B cell (primary cell): ENCODE measurements around the gene CPEB3. TPM values are rescaled to one million over a fixed set of nuclear protein-coding genes. Genes with fewer than 3 reads are reported as not detected.
"Not testable (repeated sequence)": the region's sequence is repeated elsewhere in the genome, so short reads cannot be mapped to it uniquely, and the experiment has no call there.

ENCODE experiments used
- ATAC-seq: fragments of 200-7000 bp; cut with Tn5 transposase; one replicate; pipeline ENCODE4 v1.10.0; 2021; ENCODE audit warnings: low read depth, mild to moderate bottlenecking, moderate number of reproducible peaks, moderate library complexity
- CTCF ChIA-PET: fragments of 350-600 bp; sonication (Branson Sonifier 250); formaldehyde crosslinking; loops from one replicate; lab custom pipeline; 2021; ENCODE audit warnings: antibody characterized with exemption, inconsistent platforms; lab: Charles Lee
- POLR2A ChIA-PET: fragments of 350-600 bp; sonication (Branson Sonifier 250); formaldehyde crosslinking; loops from one replicate; lab custom pipeline; 2021; ENCODE audit warnings: antibody characterized with exemption; lab: Charles Lee
- DNase-seq: peaks from one replicate; pipeline ENCODE4 v3.0.0; 2013
- H2AFZ ChIP-seq: 2 replicates; pipeline ENCODE4 v1.6.1; 2012; ENCODE audit warnings: mild to moderate bottlenecking, low read depth, low read length; ENCODE audit not compliant: insufficient read depth, poor library complexity, severe bottlenecking
- H3K27ac ChIP-seq, 2 donors: 1 replicate in 1 of 2; 2 replicates in 1 of 2; pipeline ENCODE4 v1.5.1; 2012 to 2013; ENCODE audit warnings: low read length in 2 of 2, mild to moderate bottlenecking in 2 of 2, moderate library complexity in 1 of 2
- H3K27me3 ChIP-seq, 4 experiments: fragments of 200-600 bp in 1 of 4; sonication (generic) in 1 of 4; replicated peaks in 1 of 4; 1 replicate in 2 of 4; 2 replicates in 2 of 4; pipeline versions ENCODE4 v1.6.1 to v1.7.0; 2013 to 2016; ENCODE audit warnings: low read length in 3 of 4, mild to moderate bottlenecking in 2 of 4, mixed read lengths in 1 of 4, moderate library complexity in 1 of 4; ENCODE audit not compliant: insufficient read depth in 4 of 4, control insufficient read depth in 3 of 4; ENCODE audit errors: control extremely low read depth in 1 of 4
- H3K36me3 ChIP-seq, 2 experiments: replicated peaks in 1 of 2; 1 replicate in 1 of 2; 2 replicates in 1 of 2; pipeline versions ENCODE4 v1.6.1 to v1.7.1; 2013; ENCODE audit warnings: low read length in 1 of 2; ENCODE audit not compliant: insufficient read depth in 2 of 2, control insufficient read depth in 1 of 2; ENCODE audit errors: control extremely low read depth in 1 of 2, extremely low read depth in 1 of 2
- H3K4me1 ChIP-seq, 2 donors: fragments of 200-600 bp in 1 of 2; sonication (generic) in 1 of 2; 1 replicate in 1 of 2; 2 replicates in 1 of 2; pipeline versions ENCODE4 v1.5.1 to v1.6.1; 2013 to 2017; ENCODE audit warnings: low read length in 2 of 2; ENCODE audit not compliant: control insufficient read depth in 2 of 2, insufficient read depth in 2 of 2
- H3K4me2 ChIP-seq: replicated peaks from 2 replicates; pipeline ENCODE3; 2012; ENCODE audit warnings: mild to moderate bottlenecking, low read depth, low read length; ENCODE audit not compliant: poor library complexity, severe bottlenecking
- H3K4me3 ChIP-seq, 5 experiments: fragments of 200-600 bp in 1 of 5; sonication (generic) in 1 of 5; 1 replicate in 3 of 5; 2 replicates in 2 of 5; pipeline versions ENCODE4 v1.5.1 to v1.7.0; 2011 to 2016; ENCODE audit warnings: low read length in 4 of 5, mild to moderate bottlenecking in 4 of 5, low read depth in 2 of 5, control low read depth in 1 of 5, moderate library complexity in 1 of 5; ENCODE audit not compliant: insufficient read depth in 1 of 5; ENCODE audit errors: control extremely low read depth in 1 of 5, extremely low read depth in 1 of 5
- H3K79me2 ChIP-seq: fragments of 200-600 bp; sonication (generic); one replicate; pipeline ENCODE4 v1.6.0; 2016; ENCODE audit warnings: low read length; ENCODE audit not compliant: control insufficient read depth, insufficient read depth
- H3K9ac ChIP-seq: fragments of 200-600 bp; sonication (generic); 2 replicates; pipeline ENCODE4 v1.6.1; 2017; ENCODE audit warnings: mild to moderate bottlenecking, low read length, moderate library complexity
- H3K9me3 ChIP-seq, 3 donors: one replicate each; pipeline versions ENCODE4 v1.6.1 to v1.7.1; 2013; ENCODE audit warnings: low read length in 2 of 3; ENCODE audit not compliant: control insufficient read depth in 2 of 3, insufficient read depth in 1 of 3; ENCODE audit errors: control extremely low read depth in 1 of 3
- H4K20me1 ChIP-seq: 2 replicates; pipeline ENCODE4 v1.6.0; 2012; ENCODE audit warnings: mild to moderate bottlenecking, low read length; ENCODE audit not compliant: insufficient read depth, control insufficient read depth, poor library complexity, severe bottlenecking
- H3K27ac Mint-ChIP-seq: one replicate; pipeline ENCODE4 v1.8.0; 2021; ENCODE audit warnings: mixed read lengths
- H3K27me3 Mint-ChIP-seq: one replicate; pipeline ENCODE4 v1.8.0; 2021; ENCODE audit warnings: mixed read lengths
- H3K4me1 Mint-ChIP-seq: one replicate; pipeline ENCODE4 v1.8.0; 2021; ENCODE audit warnings: mixed read lengths
- H3K4me3 Mint-ChIP-seq: one replicate; pipeline ENCODE4 v1.8.0; 2021; ENCODE audit warnings: mixed read lengths
- H3K9me3 Mint-ChIP-seq: one replicate; pipeline ENCODE4 v1.8.0; 2022; ENCODE audit warnings: mixed read lengths; ENCODE audit not compliant: insufficient read depth
- EZH2 ChIP-seq: IDR thresholded peaks from 2 replicates; pipeline ENCODE4 v1.6.1; 2012; ENCODE audit warnings: borderline replicate concordance, low read depth, mild to moderate bottlenecking, moderate library complexity, low read length; ENCODE audit not compliant: insufficient read depth, poor library complexity, severe bottlenecking
- WGBS: methylation state at CpG from one replicate; pipeline ENCODE4 v1.1.5; 2013; ENCODE audit warnings: missing lambda C conversion rate; ENCODE audit not compliant: insufficient coverage; 5-methylcytosine and 5-hydroxymethylcytosine counted together
- intact Hi-C: fragments of 100-400 bp; cut with micrococcal nuclease; formaldehyde crosslinking; loops from one replicate; pipeline ENCODE4 v1.10.0; 2022
- polyA minus RNA-seq: library from RNA; depleted of rRNA, polyadenylated mRNA; stranded (reverse); fragments of >200 nt; gene quantifications from 2 replicates; pipeline ENCODE4 v1.2.3, GENCODE V29; 2012
- polyA plus RNA-seq: library from polyadenylated mRNA; depleted of rRNA; stranded (reverse); fragments of >200 nt; gene quantifications from 2 replicates; pipeline ENCODE4 v1.2.3, GENCODE V29; 2012
- total RNA-seq, 2 donors: library from RNA; stranded (reverse); fragments of 120-200 nt in 1 of 2; gene quantifications; 1 replicate in 1 of 2; 2 replicates in 1 of 2; pipeline versions ENCODE4 v1.2.3 to v1.2.4, GENCODE V29; 2013 to 2022
- TF ChIP-seq, protein P1 (sequence below): fragments of 200-600 bp; IDR thresholded peaks from one replicate; pipeline ENCODE4 v1.8.0; 2022; ENCODE audit warnings: antibody characterized with exemption, mild to moderate bottlenecking

CPEB3 gene
- 5.0 and 6.7 TPM in 2 replicates for total RNA-seq
- total RNA-seq (2013) = 2.8 TPM
- 1.6 and 2.0 TPM in 2 replicates for polyA plus RNA-seq
- polyA minus RNA-seq = 3.7 and 5.2 TPM in 2 replicates

DNA sequence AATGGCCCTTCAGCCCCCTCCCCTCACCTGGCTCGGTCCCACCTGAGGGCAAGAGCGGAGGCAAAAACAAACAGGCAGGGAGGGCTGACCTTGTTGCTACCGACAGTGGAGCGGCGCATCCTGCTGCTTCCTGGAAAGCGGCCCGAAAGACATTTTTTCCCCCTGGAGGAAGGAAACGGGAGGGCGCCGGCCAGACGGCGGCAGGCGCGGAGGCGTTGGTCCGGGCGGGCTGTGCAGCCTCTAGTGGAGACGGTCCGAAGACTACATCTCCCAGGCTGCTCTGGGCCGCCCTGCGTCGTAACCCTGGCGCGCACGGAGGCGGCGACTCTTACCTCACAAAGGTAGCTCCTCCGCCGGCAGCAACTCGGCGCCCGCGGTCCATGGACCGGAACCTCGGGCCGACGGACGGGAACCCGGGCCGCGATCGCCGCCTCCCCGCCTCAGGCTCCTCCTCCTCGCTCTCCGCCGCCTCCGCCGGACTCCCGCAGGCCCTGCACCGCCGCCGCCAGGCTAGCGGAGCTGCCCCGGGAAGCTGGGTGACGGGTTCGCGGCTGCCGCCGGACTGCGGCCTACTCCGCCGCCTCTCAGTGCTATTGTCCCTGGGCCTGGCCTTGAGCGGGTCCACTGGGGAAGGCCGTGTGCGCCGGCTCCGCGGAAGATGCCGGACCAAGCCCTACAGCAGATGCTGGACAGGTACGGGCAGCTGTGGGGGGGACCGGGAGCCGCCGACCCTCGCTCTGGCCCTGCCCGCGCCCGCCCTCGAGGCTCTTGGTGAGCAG is at the start of gene CPEB3, which contains the start of gene MARCHF5:
Gene CPEB3, minus strand, starts transcription at position 242 of the 779 bp plus-strand sequence. CDS start 50,728 bp downstream, outside the sequence.
Gene MARCHF5, plus strand, starts transcription at position 331 of the 779 bp plus-strand sequence. Its CDS starts 328 bp downstream, at position 659.
- Mint-ChIP-seq H3K9me3 (no peaks in the 10 kb centered on the region), H3K4me1 (peaks cover 29% of the 10 kb centered on the region), H3K27ac (peak within 1 kb of the TSS; percentile 91), H3K4me3 (peak within 1 kb of the TSS; percentile 95), H3K27me3 (no peaks in the 10 kb centered on the region)
- Histone ChIP-seq H2AFZ (peak within 1 kb of the TSS; percentile 100), H3K36me3 (peaks cover 3% of the 10 kb centered on the region in 2 experiments), H3K4me3 (peak within 1 kb of the TSS; percentile 57 to 99 (median 85)), H3K27ac (peak within 1 kb of the TSS; percentile 62 to 88), H4K20me1 (peaks cover 10% of the 10 kb centered on the region), H3K79me2 (peaks cover 82% of the 10 kb centered on the region), H3K4me2 (peak within 1 kb of the TSS; percentile 98), H3K9ac (peak within 1 kb of the TSS; percentile 99), H3K27me3 (no peaks in the 10 kb centered on the region), H3K9me3 (no peaks in the 10 kb centered on the region), H3K4me1 (peaks cover 9 to 20% of the 10 kb centered on the region in 2 donors)
- intact Hi-C loops = loop anchor here (1.0 to 10.0 kb wide), 11 partner anchors 48 to 1411 kb away; partner anchors contain the start of genes BTAF1, CEP55, EXOC6 and FRA10AC1
- no peak for TF ChIP-seq EZH2
- TF ChIP-seq, protein P1, sequence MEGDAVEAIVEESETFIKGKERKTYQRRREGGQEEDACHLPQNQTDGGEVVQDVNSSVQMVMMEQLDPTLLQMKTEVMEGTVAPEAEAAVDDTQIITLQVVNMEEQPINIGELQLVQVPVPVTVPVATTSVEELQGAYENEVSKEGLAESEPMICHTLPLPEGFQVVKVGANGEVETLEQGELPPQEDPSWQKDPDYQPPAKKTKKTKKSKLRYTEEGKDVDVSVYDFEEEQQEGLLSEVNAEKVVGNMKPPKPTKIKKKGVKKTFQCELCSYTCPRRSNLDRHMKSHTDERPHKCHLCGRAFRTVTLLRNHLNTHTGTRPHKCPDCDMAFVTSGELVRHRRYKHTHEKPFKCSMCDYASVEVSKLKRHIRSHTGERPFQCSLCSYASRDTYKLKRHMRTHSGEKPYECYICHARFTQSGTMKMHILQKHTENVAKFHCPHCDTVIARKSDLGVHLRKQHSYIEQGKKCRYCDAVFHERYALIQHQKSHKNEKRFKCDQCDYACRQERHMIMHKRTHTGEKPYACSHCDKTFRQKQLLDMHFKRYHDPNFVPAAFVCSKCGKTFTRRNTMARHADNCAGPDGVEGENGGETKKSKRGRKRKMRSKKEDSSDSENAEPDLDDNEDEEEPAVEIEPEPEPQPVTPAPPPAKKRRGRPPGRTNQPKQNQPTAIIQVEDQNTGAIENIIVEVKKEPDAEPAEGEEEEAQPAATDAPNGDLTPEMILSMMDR = peak; percentile 68
- peak; percentile 97 for ATAC-seq
- WGBS = under 1% methylated on average over 79 of the region's 79 CpGs
- DNase-seq = peak; percentile 96
- ChIA-PET POLR2A (interaction anchor here (0.6 to 1.9 kb wide), 7 partner anchors 52 to 300 kb away, joined by 3 to 7 read pairs (median 4); partner anchors contain the start of gene IDE), CTCF (interaction anchor here (0.5 to 3.4 kb wide), 16 partner anchors 12 to 903 kb away, joined by 3 to 41 read pairs (median 4); partner anchors contain the start of genes BTAF1 and IDE)

DNA sequence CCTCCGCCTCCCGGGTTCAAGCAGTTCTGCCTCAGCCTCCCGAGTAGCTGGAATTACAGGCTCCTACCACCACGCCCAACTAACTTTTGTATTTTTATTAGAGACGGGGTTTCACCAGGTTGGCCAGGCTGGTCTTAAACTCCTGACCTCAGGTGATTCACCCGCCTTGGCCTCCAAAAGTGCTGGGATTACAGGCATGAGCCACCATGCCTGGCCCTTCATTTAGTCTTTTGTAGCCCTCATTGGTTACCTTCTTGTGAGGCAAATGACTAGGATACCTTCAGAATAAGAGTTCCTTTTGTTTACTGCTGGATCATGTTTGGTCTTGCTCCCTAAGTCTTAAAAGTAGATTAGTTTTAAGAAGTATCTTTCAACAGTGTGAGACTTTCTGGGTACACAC is 39.0 kb upstream of the CPEB3 start:
- H3K27me3 Mint-ChIP-seq, H3K4me1 Mint-ChIP-seq, H3K9me3 ChIP-seq, DNase-seq, H3K27me3 ChIP-seq, H3K36me3 ChIP-seq, H3K27ac Mint-ChIP-seq, H3K9ac ChIP-seq, intact Hi-C loops, ATAC-seq, CTCF ChIA-PET, POLR2A ChIA-PET, H3K4me3 ChIP-seq, H3K9me3 Mint-ChIP-seq, H3K27ac ChIP-seq, H3K4me2 ChIP-seq, H3K4me3 Mint-ChIP-seq, H2AFZ ChIP-seq, H3K4me1 ChIP-seq: not testable (repeated sequence)
- H3K79me2 ChIP-seq = peaks cover 31% of the 10 kb centered on the region
- peaks cover 22% of the 10 kb centered on the region for H4K20me1 ChIP-seq
- WGBS = 100% methylated on average over 6 of the region's 6 CpGs
